SKM-1 treated with dmso at 0.1 percent for 144 hours (cell line): Measurements from ENCODE around the gene CSNK2B.

ENCODE experiments used
- DNase-seq: peaks from one replicate; lab custom pipeline; 2025; ENCODE audit not compliant: unreplicated experiment; lab: John Stamatoyannopoulos, UW

CSNK2B gene

GRCh38 chr6:31665501-31666336 is at the start of gene CSNK2B:
CSNK2B (plus strand) TSS chr6:31666080; CDS start chr6:31666832, 752 bp downstream.
- peak; percentile 99 for DNase-seq

- no peak for DNase-seq
Observed at GRCh38 chr6:31617010-31617409, 48.9 kb upstream of the CSNK2B start.

GRCh38 chr6:31619805-31620585 is 45.9 kb upstream of the CSNK2B start:
- DNase-seq = peak; percentile 98

- DNase-seq = peak; percentile 63
Observed at GRCh38 chr6:31620586-31621319, 45.1 kb upstream of the CSNK2B start, which contains the start of gene PRRC2A. PRRC2A (plus strand) TSS chr6:31620715; CDS start chr6:31622790, 2,075 bp downstream.

- no peak for DNase-seq
Observed at GRCh38 chr6:31621320-31621939, 44.5 kb upstream of the CSNK2B start.

GRCh38 chr6:31621991-31622390 is 43.9 kb upstream of the CSNK2B start:
- no peak for DNase-seq

- DNase-seq = peak; percentile 69
Observed at GRCh38 chr6:31622684-31623091, 43.2 kb upstream of the CSNK2B start.

- no peak for DNase-seq
Observed at GRCh38 chr6:31624070-31624469, 41.8 kb upstream of the CSNK2B start.

- DNase-seq = no peak
Observed at GRCh38 chr6:31626952-31627351, 38.9 kb upstream of the CSNK2B start.

GRCh38 chr6:31627690-31628287 is 38.1 kb upstream of the CSNK2B start:
- DNase-seq = no peak

GRCh38 chr6:31629014-31629413 is 36.9 kb upstream of the CSNK2B start:
- no peak for DNase-seq

- DNase-seq = no peak
Observed at GRCh38 chr6:31630177-31630934, 35.5 kb upstream of the CSNK2B start.

- DNase-seq = no peak
Observed at GRCh38 chr6:31631209-31631608, 34.7 kb upstream of the CSNK2B start.

- no peak for DNase-seq
Observed at GRCh38 chr6:31631681-31632278, 34.1 kb upstream of the CSNK2B start.

GRCh38 chr6:31632279-31632946 is 33.5 kb upstream of the CSNK2B start:
- DNase-seq = no peak

- no peak for DNase-seq
Observed at GRCh38 chr6:31633447-31633846, 32.4 kb upstream of the CSNK2B start.

GRCh38 chr6:31634131-31634530 is 31.7 kb upstream of the CSNK2B start:
- DNase-seq = no peak

GRCh38 chr6:31634969-31635575 is 30.8 kb upstream of the CSNK2B start:
- no peak for DNase-seq
